Esophagus muscularis mucosa (tissue), 4 donors: ENCODE measurements around the gene DNAH10. TPM values are rescaled to one million over a fixed set of nuclear protein-coding genes. Genes with fewer than 3 reads are reported as not detected.

ENCODE experiments used
- DNase-seq: peaks from one replicate; pipeline ENCODE4 v3.0.0-alpha.2; 2017; ENCODE audit errors: extremely low spot score
- H3K27ac ChIP-seq, 4 donors: fragments of 200-600 bp; sonication (generic); replicated peaks in 1 of 4; 1 replicate in 3 of 4; 2 replicates in 1 of 4; pipeline ENCODE4 v1.5.1; 2016 to 2019; ENCODE audit warnings: mild to moderate bottlenecking in 1 of 4
- H3K27me3 ChIP-seq, 4 donors: fragments of 200-600 bp; sonication (generic); one replicate each; pipeline versions ENCODE4 v1.5.1 to v1.6.0; 2016 to 2019
- H3K36me3 ChIP-seq, 4 donors: fragments of 200-600 bp; sonication (generic); one replicate each; pipeline ENCODE4 v1.5.1; 2016 to 2019
- H3K4me1 ChIP-seq, 4 donors: fragments of 200-600 bp; sonication (generic); one replicate each; pipeline ENCODE4 v1.5.1; 2016 to 2019
- H3K4me3 ChIP-seq, 4 donors: fragments of 200-600 bp; sonication (generic); 1 replicate in 2 of 4; 2 replicates in 2 of 4; pipeline ENCODE4 v1.5.1; 2016 to 2019; ENCODE audit warnings: mild to moderate bottlenecking in 4 of 4, moderate library complexity in 1 of 4
- H3K9me3 ChIP-seq, 4 donors: fragments of 200-600 bp; sonication (generic); 1 replicate in 3 of 4; 2 replicates in 1 of 4; pipeline ENCODE4 v1.5.1; 2016 to 2019
- CTCF ChIP-seq, 3 experiments: fragments of 200-600 bp in 2 of 3; fragments of 450-650 bp in 1 of 3; sonication (generic) in 2 of 3; IDR thresholded peaks; one replicate each; pipeline ENCODE4 v1.5.1; 2017 to 2019; ENCODE audit warnings: antibody characterized with exemption in 3 of 3, mild to moderate bottlenecking in 2 of 3, moderate library complexity in 1 of 3
- EP300 ChIP-seq: sonication (generic); formaldehyde crosslinking; IDR thresholded peaks from one replicate; pipeline ENCODE4 v1.6.1; 2017; ENCODE audit warnings: antibody characterized with exemption
- POLR2A ChIP-seq: fragments of 450-650 bp; IDR thresholded peaks from one replicate; pipeline ENCODE4 v1.6.1; 2017; ENCODE audit warnings: antibody characterized with exemption, moderate library complexity, mild to moderate bottlenecking, low read depth
- POLR2AphosphoS5 ChIP-seq, 2 donors: sonication (generic); formaldehyde crosslinking; IDR thresholded peaks; one replicate each; pipeline ENCODE4 v1.6.1; 2017; ENCODE audit warnings: antibody characterized with exemption in 2 of 2
- WGBS: methylation state at CpG from one replicate; pipeline ENCODE4 v1.1.5; 2018; 5-methylcytosine and 5-hydroxymethylcytosine counted together
- intact Hi-C: fragments of 100-400 bp; cut with DNase I; formaldehyde crosslinking; loops from one replicate; pipeline ENCODE4 v1.15.1; 2023
- total RNA-seq, 4 donors: library from RNA; depleted of rRNA; stranded (reverse); fragments of >200 nt; gene quantifications; one replicate each; pipeline versions ENCODE4 v1.1.0 to v1.2.1, GENCODE V29; 2016

The DNAH10 gene
- total RNA-seq, 4 donors from 2014 or later: 0.06 to 1.3 TPM; not detected in 2

GRCh38 chr12:123951467-123951866 lies 189.4 kb downstream of the DNAH10 start:
- peaks cover 0 to 6% (median 0%) of the 10 kb centered on the region in 4 donors for H3K36me3 ChIP-seq
- no peak overlapping the region for H3K4me3 ChIP-seq
- no peak for TF ChIP-seq POLR2A
- TF ChIP-seq EP300: no peak
- TF ChIP-seq CTCF (IDR thresholded peaks at IDR 0.05): no peak
- TF ChIP-seq POLR2AphosphoS5 (IDR thresholded peaks at IDR 0.05): no peak
- H3K27ac ChIP-seq: no peak overlapping the region
- no peaks in the 10 kb centered on the region for H3K27me3 ChIP-seq
- intact Hi-C loops: no loop called here
- no peaks in the 10 kb centered on the region for H3K9me3 ChIP-seq
- no peak for DNase-seq
- 82% methylated on average over 4 of the region's 4 CpGs for WGBS
- peaks cover 28 to 52% (median 48%) of the 10 kb centered on the region in 4 donors for H3K4me1 ChIP-seq

GRCh38 chr12:123952037-123952436 lies 189.9 kb downstream of the DNAH10 start:
- intact Hi-C loops: no loop called here
- H3K27me3 ChIP-seq: no peaks in the 10 kb centered on the region
- no peak for DNase-seq
- H3K9me3 ChIP-seq: no peaks in the 10 kb centered on the region
- H3K4me1 ChIP-seq: peaks cover 23 to 46% (median 42%) of the 10 kb centered on the region in 4 donors
- H3K36me3 ChIP-seq: peaks cover 0 to 6% (median 0%) of the 10 kb centered on the region in 4 donors
- H3K4me3 ChIP-seq: no peak overlapping the region
- 36% methylated on average over 2 of the region's 2 CpGs for WGBS
- TF ChIP-seq POLR2AphosphoS5 (IDR thresholded peaks at IDR 0.05) (no peak), EP300 (no peak), CTCF (IDR thresholded peaks at IDR 0.05) (no peak), POLR2A (no peak)
- no peak overlapping the region for H3K27ac ChIP-seq

GRCh38 chr12:123954647-123955350 lies 192.7 kb downstream of the DNAH10 start:
- intact Hi-C loops: no loop called here
- H3K27ac ChIP-seq: no peak overlapping the region
- H3K9me3 ChIP-seq: no peaks in the 10 kb centered on the region
- H3K36me3 ChIP-seq: peaks cover 0 to 6% (median 0%) of the 10 kb centered on the region in 4 donors
- H3K4me3 ChIP-seq: no peak overlapping the region
- no peak for DNase-seq
- no peaks in the 10 kb centered on the region for H3K27me3 ChIP-seq
- TF ChIP-seq EP300 (no peak), POLR2AphosphoS5 (IDR thresholded peaks at IDR 0.05) (no peak), CTCF (IDR thresholded peaks at IDR 0.05) (no peak), POLR2A (no peak)
- H3K4me1 ChIP-seq: peaks cover 20 to 29% (median 25%) of the 10 kb centered on the region in 4 donors
- 93% methylated on average over 10 of the region's 10 CpGs for WGBS

- H3K4me1 ChIP-seq: peaks cover 10 to 17% (median 14%) of the 10 kb centered on the region in 4 donors
- H3K9me3 ChIP-seq: no peaks in the 10 kb centered on the region
- no peak for DNase-seq
- TF ChIP-seq POLR2A: no peak
- TF ChIP-seq POLR2AphosphoS5 (IDR thresholded peaks at IDR 0.05): no peak
- TF ChIP-seq EP300: no peak
- no peak for TF ChIP-seq CTCF (IDR thresholded peaks at IDR 0.05)
- peaks cover 0 to 6% (median 0%) of the 10 kb centered on the region in 4 donors for H3K36me3 ChIP-seq
- WGBS: 85% methylated on average over 9 of the region's 9 CpGs
- no peak overlapping the region for H3K27ac ChIP-seq
- intact Hi-C loops: no loop called here
- H3K27me3 ChIP-seq: no peaks in the 10 kb centered on the region
- no peak overlapping the region for H3K4me3 ChIP-seq
These were observed 194.1 kb downstream of the DNAH10 start for GRCh38 chr12:123956249-123956648.

GRCh38 chr12:123957196-123957595 lies 195.1 kb downstream of the DNAH10 start:
- peaks cover 1 to 11% (median 6%) of the 10 kb centered on the region in 4 donors for H3K4me1 ChIP-seq
- no peaks in the 10 kb centered on the region for H3K27me3 ChIP-seq
- intact Hi-C loops: no loop called here
- peaks cover 0 to 6% (median 0%) of the 10 kb centered on the region in 4 donors for H3K36me3 ChIP-seq
- 92% methylated on average over 3 of the region's 3 CpGs for WGBS
- no peak for TF ChIP-seq EP300
- no peak for TF ChIP-seq POLR2A
- TF ChIP-seq POLR2AphosphoS5 (IDR thresholded peaks at IDR 0.05): no peak
- no peak for DNase-seq
- no peaks in the 10 kb centered on the region for H3K9me3 ChIP-seq
- H3K4me3 ChIP-seq: no peak overlapping the region
- no peak overlapping the region for H3K27ac ChIP-seq
